ENCODE results near the gene SPTLC2.
"Not testable (repeated sequence)": the region's sequence is repeated elsewhere in the genome, so short reads cannot be mapped to it uniquely, and the experiment has no call there.

DNA sequence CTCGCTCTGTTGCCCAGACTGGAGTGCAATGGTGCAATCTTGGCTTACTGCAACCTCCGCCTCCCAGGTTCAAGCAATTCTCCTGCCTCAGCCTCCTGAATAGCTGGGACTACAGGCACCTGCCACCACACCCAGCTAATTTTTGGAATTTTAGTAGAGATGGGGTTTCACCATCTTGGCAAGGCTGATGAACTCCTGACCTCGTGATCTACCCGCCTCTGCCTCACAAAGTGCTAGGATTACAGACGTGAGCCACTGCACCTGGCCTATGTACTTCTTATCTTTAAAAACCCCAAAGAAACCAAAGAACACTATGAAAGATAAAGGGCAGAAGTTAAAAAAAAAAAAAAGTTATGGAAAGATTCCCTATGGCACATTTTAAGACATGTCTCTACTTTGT is 79.5 kb downstream of the SPTLC2 start:
- TF ChIP-seq, protein P1, sequence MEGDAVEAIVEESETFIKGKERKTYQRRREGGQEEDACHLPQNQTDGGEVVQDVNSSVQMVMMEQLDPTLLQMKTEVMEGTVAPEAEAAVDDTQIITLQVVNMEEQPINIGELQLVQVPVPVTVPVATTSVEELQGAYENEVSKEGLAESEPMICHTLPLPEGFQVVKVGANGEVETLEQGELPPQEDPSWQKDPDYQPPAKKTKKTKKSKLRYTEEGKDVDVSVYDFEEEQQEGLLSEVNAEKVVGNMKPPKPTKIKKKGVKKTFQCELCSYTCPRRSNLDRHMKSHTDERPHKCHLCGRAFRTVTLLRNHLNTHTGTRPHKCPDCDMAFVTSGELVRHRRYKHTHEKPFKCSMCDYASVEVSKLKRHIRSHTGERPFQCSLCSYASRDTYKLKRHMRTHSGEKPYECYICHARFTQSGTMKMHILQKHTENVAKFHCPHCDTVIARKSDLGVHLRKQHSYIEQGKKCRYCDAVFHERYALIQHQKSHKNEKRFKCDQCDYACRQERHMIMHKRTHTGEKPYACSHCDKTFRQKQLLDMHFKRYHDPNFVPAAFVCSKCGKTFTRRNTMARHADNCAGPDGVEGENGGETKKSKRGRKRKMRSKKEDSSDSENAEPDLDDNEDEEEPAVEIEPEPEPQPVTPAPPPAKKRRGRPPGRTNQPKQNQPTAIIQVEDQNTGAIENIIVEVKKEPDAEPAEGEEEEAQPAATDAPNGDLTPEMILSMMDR (IDR thresholded peaks at IDR 0.05; ENCODE audit: low read depth, low read length) = not testable (repeated sequence)
- not testable (repeated sequence) for TF ChIP-seq EZH2phosphoT487 (IDR thresholded peaks at IDR 0.05; ENCODE audit: low read depth)

Data from OCI-LY3 (cell line).